Measurements from ENCODE around the gene SLC30A5.
"Not testable (repeated sequence)": the region's sequence is repeated elsewhere in the genome, so short reads cannot be mapped to it uniquely, and the experiment has no call there.

Gene SLC30A5

DNA sequence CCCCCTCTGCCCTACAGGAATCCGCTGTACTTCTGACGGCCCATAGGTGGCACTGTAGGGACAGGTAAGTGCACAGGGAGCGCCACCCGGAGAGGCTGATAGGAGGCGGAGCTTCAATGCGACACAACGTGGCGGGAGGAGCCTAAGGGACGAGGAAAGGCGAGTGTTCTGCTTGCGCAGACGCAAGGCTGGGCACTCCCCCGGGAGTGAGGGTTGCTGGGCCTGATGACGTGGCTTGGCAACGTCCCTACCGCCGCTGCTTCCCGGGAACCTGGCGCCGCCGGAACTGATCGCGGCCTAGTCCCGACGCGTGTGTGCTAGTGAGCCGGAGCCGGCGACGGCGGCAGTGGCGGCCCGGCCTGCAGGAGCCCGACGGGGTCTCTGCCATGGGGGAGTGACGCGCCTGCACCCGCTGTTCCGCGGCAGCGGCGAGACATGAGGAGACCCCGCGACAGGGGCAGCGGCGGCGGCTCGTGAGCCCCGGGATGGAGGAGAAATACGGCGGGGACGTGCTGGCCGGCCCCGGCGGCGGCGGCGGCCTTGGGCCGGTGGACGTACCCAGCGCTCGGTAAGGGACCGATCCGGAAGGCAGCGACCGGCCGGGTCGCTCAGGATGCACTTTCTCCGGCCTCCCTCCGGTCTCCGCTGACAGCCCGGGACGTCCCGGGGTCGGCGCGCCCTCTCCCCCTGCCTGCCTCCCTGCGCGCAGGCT lies at the start of gene SLC30A5:
SLC30A5 (plus strand) TSS at position 244 of the 712 bp plus-strand sequence; CDS start at position 486, 242 bp downstream.
- DNase-seq: peak; percentile 98

DNA sequence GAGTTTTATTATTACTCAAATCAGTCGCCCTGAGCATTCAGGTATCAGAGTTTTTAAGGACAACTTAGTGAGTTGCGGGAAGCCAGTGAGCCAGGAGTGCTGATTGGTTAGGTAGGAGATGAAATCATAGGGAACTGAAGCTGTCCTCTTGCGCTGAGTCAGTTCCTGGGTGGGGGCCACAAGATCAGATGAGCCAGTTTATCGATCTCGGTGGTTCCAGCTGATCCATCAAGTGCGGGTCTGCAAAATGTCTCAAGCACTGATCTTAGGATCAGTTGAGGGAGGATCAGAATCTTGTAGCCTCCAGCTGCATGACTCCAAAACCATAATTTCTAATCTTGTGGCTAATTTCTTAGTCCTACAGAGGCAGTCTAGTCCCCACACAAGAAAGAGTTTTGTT lies 48.6 kb upstream of the SLC30A5 start:
- not testable (repeated sequence) for DNase-seq

DNA sequence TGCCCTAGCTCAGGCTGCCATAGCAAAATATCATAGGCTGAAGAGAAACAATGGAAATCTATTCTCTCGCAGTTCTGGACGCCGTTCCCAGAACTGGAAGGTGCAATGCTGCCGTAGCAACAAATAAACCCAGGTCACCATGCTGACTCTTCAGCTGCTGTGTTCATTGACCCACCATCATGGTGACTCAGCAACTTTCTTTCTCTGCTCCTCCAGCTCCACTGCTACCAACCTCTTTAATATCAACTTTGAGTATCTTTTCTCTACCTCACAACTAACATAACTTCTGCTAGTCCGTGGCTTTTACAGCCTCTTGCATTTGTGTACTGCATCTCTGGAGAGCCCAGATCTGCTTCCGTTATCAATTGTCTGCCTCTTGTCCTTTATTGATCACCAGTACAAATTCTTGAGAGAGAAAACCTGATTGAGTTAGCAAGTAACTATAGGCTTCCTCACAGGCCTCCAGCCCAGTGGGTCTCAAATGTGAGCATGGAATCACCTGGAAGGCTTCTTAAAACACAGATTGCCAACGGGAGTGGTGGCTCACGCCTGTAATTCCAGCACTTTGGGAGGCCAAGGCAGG lies 47.3 kb upstream of the SLC30A5 start:
- DNase-seq: no peak

DNA sequence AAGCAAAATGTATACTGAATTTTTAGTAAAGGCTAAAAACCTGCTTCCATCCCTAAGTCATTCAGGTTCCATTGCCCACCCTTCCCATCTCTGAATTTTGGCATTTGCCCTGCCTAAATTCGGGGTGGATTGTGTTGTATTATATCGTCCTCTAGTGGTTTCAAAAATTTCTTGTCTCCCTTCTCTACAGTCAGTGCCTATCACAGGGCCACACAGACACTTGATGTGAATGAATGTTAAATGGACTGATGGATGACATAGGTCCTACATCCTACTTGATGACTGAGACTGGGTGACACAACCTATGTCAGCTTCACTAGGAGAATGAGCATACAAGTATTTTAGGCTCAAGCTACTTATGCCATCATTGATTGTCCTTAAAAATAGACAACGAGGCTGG lies 45.6 kb upstream of the SLC30A5 start:
- no peak for DNase-seq

DNA sequence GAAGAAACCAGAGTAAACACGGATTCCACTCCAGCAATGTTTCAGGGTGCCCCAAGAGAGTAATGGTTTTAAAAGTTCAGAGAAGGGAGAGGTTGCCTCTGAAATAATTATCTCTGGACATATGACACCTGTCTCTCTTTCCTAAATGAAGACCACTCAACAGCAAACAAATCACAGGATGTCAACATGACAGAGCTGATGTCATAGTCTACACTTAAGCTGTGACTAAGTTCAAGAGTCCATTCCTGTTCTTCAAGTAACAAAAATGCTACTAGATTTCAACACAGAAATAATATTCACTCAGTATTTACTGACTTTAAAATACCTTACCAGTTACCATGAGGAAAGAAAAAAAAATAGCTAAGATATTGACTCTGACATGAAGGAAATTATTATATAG lies 44.7 kb upstream of the SLC30A5 start:
- DNase-seq: no peak

DNA sequence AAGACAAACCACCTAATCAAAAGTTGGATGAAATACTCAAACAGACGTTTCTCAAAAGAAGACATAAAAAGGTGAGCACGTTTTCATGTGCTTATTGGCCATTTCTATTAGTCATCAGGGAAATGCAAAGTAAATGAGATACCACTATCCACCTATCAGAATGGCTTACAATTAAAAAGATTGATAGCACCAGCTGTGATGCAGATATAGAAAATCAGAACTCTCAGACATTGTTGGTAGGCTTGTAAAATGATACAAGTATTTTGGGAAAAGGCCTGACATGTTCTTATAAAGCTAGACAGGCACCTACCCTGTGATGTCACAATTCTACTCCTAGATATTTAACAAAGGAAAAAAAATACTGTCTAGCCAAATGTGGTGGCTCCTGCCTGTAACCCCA lies 44.0 kb upstream of the SLC30A5 start:
- no peak for DNase-seq

DNA sequence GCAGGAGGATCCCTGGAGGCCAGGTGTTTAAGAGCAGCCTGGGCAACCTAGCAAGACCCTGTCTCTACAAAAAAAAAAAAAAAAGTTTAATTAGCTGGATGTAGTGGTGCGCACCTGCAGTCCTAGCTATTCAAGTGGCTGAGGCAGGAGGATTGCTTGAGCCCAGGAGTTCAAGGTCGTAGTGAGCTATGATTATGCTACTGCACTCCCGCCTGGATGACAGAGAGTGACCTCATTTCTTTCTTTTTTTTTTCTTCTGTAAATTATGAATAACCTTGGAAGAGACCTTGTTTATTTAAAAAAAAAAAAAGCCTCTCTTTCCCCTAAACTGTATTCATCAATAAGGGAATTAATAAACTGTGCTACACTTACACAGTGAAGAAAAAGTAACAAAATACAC lies 43.6 kb upstream of the SLC30A5 start:
- no peak for DNase-seq

DNA sequence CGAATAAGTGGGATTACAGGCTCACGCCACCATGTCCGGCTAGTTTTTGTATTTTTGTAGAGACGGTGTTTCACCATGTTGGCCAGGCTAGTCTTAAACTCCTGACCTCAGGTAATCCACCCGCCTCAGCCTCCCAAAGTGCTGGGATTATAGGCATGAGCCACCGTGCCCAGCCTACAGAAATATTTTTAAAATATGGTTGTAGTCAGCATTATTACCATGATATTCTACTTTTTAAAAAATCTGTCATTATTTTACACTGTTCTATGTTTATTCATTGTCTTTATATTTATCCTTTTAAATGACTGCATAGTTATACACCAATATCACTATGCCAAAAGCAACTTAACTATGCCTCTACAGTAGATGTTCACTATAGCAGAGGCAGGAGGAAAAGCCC lies 41.6 kb upstream of the SLC30A5 start:
- DNase-seq: no peak

DNA sequence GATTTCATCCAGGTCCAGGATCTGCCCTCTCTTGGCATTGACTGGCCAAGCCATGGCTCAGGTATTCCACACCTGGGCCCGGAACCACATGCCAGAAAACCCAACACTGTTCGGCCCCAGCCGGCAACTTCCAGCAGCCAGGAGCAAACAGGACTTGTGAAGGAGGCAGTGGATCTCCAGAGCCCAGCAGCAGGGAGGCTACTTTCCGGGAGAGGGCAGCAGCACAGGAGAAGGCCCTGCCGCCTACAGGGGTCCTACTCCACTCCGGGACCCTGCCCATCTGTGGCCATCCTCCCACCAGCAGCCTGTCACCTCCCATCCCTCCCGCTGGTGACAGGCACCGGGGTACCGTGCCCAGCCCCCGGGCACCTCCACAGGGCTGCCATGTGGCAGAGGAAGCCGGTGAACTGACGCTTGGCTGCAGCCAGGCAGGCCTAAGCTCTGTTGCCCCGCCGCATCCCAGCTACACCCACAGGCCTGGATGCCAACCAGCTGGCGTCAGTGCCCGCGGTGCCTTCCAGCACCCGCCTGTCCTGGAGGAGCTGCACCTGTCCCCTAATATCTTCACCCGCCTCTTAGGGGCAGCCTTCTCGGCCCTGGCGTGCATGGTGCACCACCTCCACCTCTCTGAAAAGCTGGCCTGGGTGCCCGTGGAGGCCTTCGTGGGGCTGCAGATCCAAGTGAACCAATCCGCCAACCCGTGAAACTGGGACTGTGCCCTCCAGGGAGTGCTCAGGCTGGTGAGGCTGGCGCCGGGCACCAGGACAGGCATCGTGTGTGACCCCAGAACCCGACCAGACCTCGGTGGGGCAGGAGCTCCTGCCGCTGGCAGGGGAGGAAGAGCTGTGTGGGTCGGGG lies 18.9 kb upstream of the SLC30A5 start:
- no peak for DNase-seq

DNA sequence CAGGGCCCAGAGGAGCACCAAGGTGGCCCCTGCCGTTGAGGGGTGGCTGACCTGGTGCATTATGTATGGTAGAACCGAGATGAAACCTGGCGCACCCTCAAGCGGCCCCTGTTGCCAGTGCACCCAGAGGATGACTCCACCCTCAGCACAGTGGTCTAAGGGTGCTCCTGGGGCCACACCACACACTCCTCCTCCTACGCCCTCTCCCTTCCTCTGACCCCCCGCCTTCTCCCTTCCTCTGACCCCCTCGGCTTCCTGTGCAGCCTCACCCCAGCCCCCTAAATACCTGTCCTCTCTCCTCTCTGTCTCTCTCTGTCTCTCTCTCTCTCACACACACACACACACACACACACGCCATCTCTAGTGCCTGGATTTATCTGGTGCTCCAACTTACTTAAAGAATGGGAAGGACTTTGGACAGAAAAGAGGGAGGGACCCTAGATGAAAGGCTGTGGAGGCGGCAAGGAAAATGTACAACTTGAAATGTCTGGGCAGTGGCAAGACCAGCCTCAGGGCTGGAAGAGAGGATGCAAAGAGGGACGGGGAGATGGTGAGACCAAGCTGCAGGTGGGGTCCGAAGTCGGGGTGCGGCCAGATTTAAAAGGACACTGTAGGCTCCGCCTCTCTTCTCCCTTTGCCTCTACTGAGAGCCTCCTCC lies 18.2 kb upstream of the SLC30A5 start:
- DNase-seq: no peak

DNA sequence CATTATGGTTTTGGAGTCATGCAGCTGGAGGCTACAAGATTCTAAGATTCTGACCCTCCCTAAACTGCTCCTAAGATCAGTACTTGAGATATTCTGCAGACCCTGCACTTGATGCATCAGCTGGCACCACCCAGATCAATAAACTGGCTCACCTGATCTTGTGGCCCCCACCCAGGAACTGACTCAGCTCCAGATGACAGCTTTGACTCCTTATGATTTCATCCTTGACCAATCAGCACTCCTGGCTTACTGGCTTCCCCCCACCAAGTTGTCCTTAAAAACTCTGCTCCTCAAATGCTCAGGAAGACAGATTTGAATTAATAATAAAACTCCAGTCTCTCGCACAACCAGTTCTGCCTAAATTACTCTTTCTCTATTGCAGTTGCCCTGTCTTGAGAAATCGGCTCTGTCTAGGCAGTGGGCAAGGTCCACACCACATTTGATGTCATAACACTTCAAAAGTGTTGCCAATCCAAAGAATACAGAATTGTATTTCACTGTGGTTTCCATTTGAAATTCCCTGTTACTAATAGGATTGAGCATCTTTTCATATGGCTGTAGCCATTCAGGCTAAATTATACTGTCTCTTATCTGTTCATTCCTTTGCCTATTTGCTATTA lies 14.8 kb upstream of the SLC30A5 start:
- DNase-seq: no peak

DNA sequence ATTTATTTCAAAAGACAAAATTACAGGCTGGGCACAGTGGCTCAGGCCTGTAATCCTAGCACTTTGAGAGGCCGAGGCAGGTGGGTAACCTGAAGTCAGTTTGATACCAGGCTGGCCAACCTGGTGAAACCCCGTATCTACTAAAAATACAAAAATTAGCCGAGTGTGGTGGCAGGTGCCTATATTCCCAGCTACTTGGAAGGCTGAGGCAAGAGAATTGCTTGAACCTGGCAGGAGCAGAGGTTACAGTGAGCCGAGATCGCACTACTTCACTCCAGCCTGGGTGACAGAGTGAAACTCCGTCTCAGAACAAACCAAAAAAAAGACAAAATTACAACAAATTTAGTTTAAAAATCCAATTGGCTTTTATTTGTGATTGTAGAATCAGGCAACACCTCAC lies 14.3 kb upstream of the SLC30A5 start:
- DNase-seq: no peak

DNA sequence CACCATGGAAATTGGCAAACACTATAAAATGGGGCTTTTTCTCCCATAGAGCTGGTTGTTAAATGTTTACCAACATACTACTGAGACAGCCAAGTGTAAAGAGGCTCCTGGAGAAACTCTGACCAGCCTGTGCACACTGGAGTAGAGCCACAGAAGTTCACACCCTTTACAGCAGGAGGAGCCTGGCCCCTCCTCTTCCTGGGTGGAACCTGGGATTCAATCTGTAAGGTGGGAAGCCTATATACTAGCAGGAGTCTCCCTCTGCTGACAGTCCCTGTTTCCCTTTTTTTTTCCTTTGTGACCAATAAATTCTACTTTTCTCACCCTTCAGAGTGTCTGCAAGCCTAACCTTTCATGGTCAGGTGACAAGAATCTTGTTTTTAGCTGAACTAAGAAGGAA lies 10.4 kb upstream of the SLC30A5 start:
- DNase-seq: no peak

DNA sequence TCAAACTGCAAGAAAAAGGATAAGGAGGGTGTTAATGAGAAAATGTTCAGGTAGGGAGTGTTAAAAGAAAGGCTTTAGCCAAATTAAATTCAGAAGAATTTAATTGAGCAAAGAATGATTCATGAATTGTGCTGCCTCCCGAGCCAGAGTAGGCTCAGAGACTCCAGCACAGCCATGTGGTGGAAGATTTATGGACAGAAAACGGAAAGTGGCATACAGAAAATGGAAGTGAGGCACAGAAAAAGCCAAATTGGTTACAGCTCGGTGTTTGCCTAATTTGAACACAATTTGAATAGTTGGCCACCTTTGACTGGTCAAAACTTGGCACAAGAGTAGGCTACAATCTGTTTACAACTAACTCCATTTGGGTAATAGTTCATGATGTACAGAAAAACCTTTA lies 9.6 kb upstream of the SLC30A5 start:
- no peak for DNase-seq

DNA sequence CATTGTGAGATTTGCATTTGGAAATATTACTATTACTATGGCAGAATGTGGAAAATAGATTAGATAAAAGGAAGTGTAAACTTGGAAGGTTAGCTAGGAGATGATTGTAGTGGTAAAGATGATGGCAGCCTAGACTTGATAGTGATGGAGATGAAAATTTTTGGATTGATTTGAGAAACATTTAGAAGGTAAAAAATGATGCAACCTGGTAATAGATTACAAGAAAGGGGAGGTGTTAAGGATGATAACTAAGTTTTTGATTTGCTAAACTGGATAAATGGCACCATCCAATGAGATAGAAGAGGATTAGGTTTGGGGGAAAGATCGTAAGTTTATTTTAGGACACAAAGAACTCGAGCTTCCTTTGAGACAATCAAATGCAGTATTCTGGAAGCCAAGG lies 8.9 kb upstream of the SLC30A5 start:
- no peak for DNase-seq

DNA sequence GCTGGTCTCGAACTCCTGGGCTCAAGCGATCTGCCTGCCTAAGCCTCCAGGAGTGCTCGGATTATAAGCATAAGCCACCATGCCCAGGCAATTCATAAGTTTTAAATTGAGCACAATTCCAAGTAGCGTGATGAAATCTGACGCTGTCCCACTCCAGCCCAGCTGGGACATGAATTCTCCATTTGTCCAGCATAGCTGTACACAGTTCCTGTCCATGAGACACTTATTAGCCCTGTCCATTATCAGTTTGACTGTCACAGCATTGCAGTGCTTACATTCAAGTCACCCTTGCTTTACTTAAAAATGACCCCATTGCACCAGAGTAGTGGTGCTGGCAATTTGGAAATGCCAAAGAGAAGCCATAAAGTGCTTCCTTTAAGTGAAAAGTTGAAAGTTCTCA lies 7.6 kb upstream of the SLC30A5 start:
- no peak for DNase-seq

DNA sequence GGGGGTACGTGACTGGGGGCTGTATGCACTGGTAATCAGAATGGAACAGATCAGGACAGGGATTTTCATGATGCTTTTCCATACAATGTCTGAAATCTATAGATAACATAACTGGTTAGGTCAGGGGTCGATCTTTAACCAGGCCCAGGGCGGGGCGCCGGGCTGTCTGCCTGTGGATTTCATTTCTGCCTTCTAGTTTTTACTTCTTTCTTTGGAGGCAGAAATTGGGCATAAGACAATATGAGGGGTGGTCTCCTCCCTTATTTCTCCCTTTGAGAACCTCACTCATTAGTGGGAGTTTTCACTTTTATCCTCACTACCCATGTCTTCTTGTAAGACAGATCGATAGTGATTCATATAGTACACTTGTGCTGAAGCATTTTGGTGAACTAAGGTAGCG lies 5.8 kb upstream of the SLC30A5 start:
- DNase-seq: not testable (repeated sequence)

DNA sequence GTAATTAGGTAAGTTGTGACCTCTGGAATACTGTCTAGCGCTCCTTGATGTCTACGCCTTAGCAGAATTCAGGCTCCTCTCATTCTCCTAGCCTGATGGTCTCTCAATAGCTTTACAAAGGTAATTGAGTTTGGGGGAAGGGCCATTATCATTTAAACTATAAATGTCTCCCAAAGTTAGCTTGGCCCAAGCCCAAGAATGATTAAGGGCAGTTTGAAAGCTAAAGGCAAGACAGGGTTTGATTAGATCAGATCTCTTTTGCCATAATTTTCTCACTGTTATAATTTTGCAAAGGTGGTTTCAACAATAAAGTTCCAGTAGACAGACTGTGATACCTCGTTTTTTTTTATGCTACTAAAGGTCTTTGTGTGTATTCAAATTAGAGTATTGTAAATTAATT lies 3.7 kb upstream of the SLC30A5 start:
- DNase-seq: no peak

DNA sequence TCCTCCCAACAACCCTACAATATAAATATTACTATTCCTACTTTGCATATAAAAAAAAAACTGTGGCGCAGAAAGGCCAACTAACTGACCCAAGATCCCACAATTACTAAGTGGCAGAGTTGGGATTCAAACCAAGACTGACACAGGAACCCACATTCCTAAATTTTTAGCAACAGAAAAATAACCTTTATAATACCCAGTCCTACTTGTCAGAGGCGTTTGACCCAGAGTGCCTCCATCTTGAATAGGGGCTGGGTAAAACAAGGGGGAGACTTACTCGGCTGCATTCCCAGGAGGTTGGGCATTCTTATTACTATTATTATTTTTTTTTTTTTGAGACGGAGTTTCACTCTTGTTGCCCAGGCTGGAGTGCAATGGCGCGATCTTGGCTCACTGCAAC lies 2.0 kb upstream of the SLC30A5 start:
- DNase-seq: no peak

DNA sequence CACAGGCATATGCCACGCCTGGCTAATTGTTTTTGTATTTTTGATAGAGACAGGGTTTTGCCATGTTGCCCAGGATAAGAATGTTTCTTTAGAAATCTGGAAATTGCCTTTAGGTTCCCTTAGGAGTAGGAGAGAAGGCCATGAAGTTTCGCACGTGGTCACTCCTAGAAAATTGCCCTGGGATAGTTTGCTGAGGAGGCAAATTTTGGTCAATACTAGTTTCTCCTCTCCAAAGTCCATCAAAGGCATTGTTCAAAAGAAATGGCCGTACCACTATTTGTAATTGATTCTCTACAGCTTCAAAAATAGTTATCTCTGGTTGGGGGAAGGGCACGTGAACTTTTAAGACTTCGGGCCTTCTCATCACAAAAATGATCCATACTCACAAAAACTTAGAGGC lies 845 bp upstream of the SLC30A5 start:
- DNase-seq: no peak

DNA sequence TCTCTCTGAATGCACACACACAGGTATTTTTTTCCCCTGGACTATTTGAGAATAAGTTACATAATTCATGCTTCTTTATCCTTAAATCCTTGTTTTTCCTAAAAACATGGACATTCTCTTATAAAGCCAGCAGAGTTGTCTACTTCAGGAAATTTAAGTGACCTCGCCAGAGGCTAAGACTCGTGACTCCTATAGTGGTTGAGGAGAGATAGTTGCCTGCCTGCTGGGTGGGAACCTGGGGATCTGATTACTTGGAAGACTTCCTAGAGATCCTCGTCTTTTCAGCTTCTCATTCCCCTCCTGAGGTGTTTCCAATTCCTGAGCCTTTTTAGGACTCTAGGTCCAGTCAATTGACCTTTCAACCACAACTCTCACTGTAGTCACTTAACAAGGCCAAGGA lies 5.5 kb downstream of the SLC30A5 start:
- no peak for DNase-seq

DNA sequence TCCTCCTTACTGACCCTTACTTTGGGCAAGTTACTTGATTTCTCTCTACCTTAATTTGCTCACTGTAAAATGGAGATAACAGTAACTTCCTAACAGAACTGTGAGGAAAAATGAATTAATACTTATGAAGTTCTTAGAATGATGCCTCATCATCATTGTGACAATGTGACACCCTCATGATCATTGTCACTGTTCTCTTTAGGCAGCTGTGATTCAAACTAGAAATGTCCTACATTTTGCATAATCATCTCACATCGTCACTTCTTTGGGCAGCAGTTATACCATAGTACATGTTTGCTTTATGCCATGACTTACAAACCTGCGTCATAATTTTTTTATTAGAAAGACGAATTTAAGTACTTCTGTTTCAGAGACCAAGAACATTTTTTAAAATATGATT lies 9.7 kb downstream of the SLC30A5 start:
- DNase-seq: no peak
